IMR-90 (cell line): ENCODE data around the gene CTF1. TPM values are rescaled to one million over a fixed set of nuclear protein-coding genes. Genes with fewer than 3 reads are reported as not detected.

Source experiments
- ATAC-seq: fragments of 200-7000 bp; cut with Tn5 transposase; 2 replicates; pipeline ENCODE4 v1.9.1; 2020; ENCODE audit warnings: low read depth, mild to moderate bottlenecking, moderate library complexity
- BruUV-seq: library from RNA; stranded (reverse); fragments of 400-500 nt; replicated peaks from 2 replicates; lab custom pipeline; 2021; lab: Mats Ljungman, UMichigan
- CTCF ChIA-PET: fragments of 300-600 bp; formaldehyde crosslinking; extraction: SDS; loops from one replicate; lab custom pipeline; 2021; ENCODE audit warnings: antibody characterized with exemption; lab: Yijun Ruan, JAX
- POLR2A ChIA-PET: fragments of 300-600 bp; sonication (Branson Sonifier 250); formaldehyde crosslinking; loops from one replicate; lab custom pipeline; 2022; ENCODE audit warnings: antibody characterized with exemption; ENCODE audit not compliant: unreplicated experiment; lab: Charles Lee
- DNase-seq: peaks from one replicate; pipeline ENCODE4 v3.0.0; 2013
- H2AFZ ChIP-seq: replicated peaks from 2 replicates; pipeline ENCODE3; 2013; ENCODE audit warnings: low read length, mild to moderate bottlenecking; ENCODE audit not compliant: poor library complexity
- H2AK5ac ChIP-seq: 2 replicates; pipeline ENCODE4 v1.6.1; 2013; ENCODE audit warnings: low read depth, low read length, inconsistent platforms
- H2AK9ac ChIP-seq: replicated peaks from 2 replicates; pipeline ENCODE3; 2013; ENCODE audit warnings: mild to moderate bottlenecking, low read depth, low read length, moderate library complexity; ENCODE audit not compliant: poor library complexity
- H2BK120ac ChIP-seq: 2 replicates; pipeline ENCODE4 v1.6.1; 2013; ENCODE audit warnings: low read depth, low read length, inconsistent platforms
- H2BK15ac ChIP-seq: 3 replicates; pipeline ENCODE4 v1.6.1; 2013; ENCODE audit warnings: low read depth, low read length, inconsistent platforms
- H2BK20ac ChIP-seq: 2 replicates; pipeline ENCODE4 v1.6.1; 2013; ENCODE audit warnings: low read depth, mild to moderate bottlenecking, inconsistent platforms, low read length, moderate library complexity
- H2BK5ac ChIP-seq: 2 replicates; pipeline ENCODE4 v1.6.1; 2013; ENCODE audit warnings: mild to moderate bottlenecking, low read depth, low read length, inconsistent platforms; ENCODE audit not compliant: poor library complexity, severe bottlenecking
- H3K14ac ChIP-seq: replicated peaks from 2 replicates; pipeline ENCODE4 v1.6.1; 2013; ENCODE audit warnings: low read depth, low read length, inconsistent platforms
- H3K18ac ChIP-seq: 2 replicates; pipeline ENCODE4 v1.6.1; 2013; ENCODE audit warnings: low read depth, low read length, control low read depth
- H3K23ac ChIP-seq: 2 replicates; pipeline ENCODE4 v1.6.1; 2013; ENCODE audit warnings: low read depth, low read length, inconsistent platforms
- H3K27ac ChIP-seq: 2 replicates; pipeline ENCODE4 v1.5.1; 2013; ENCODE audit warnings: mild to moderate bottlenecking, control low read depth, low read length; ENCODE audit not compliant: insufficient read depth
- H3K27me3 ChIP-seq: 2 replicates; pipeline ENCODE4 v1.6.1; 2013; ENCODE audit warnings: low read length; ENCODE audit not compliant: control insufficient read depth, insufficient read depth
- H3K36me3 ChIP-seq: 2 replicates; pipeline ENCODE4 v1.6.1; 2013; ENCODE audit warnings: low read length, mixed read lengths; ENCODE audit not compliant: control insufficient read depth, insufficient read depth
- H3K4ac ChIP-seq: 2 replicates; pipeline ENCODE4 v1.6.1; 2013; ENCODE audit warnings: low read depth, low read length, inconsistent platforms
- H3K4me1 ChIP-seq: 2 replicates; pipeline ENCODE4 v1.6.1; 2013; ENCODE audit warnings: low read length, mixed read lengths; ENCODE audit not compliant: control insufficient read depth, insufficient read depth
- H3K4me2 ChIP-seq: 2 replicates; pipeline ENCODE4 v1.6.1; 2013; ENCODE audit warnings: low read depth, mild to moderate bottlenecking, control low read depth, low read length, moderate library complexity
- H3K4me3 ChIP-seq: 2 replicates; pipeline ENCODE4 v1.5.1; 2013; ENCODE audit warnings: low read depth, mild to moderate bottlenecking, control low read depth, low read length, moderate library complexity; ENCODE audit not compliant: insufficient read depth
- H3K56ac ChIP-seq: 2 replicates; pipeline ENCODE4 v1.6.1; 2013; ENCODE audit warnings: low read length, inconsistent platforms; ENCODE audit not compliant: insufficient read depth; ENCODE audit errors: extremely low read depth
- H3K79me1 ChIP-seq, 2 experiments: 2 replicates each; pipeline ENCODE4 v1.6.1; 2013; ENCODE audit warnings: low read length in 2 of 2, inconsistent platforms in 1 of 2, low read depth in 1 of 2
- H3K9ac ChIP-seq: 2 replicates; pipeline ENCODE4 v1.6.1; 2013; ENCODE audit warnings: low read depth, low read length, control low read depth
- H3K9me1 ChIP-seq: 2 replicates; pipeline ENCODE4 v1.6.1; 2013; ENCODE audit warnings: low read length, inconsistent platforms; ENCODE audit not compliant: insufficient read depth
- H3K9me3 ChIP-seq: 2 replicates; pipeline ENCODE4 v1.6.1; 2013; ENCODE audit warnings: low read length; ENCODE audit not compliant: control insufficient read depth, insufficient read depth
- H4K20me1 ChIP-seq: 2 replicates; pipeline ENCODE4 v1.6.1; 2013; ENCODE audit warnings: low read length, inconsistent platforms; ENCODE audit not compliant: insufficient read depth
- H4K5ac ChIP-seq: 2 replicates; pipeline ENCODE4 v1.6.1; 2013; ENCODE audit warnings: mild to moderate bottlenecking, low read depth, low read length, control low read depth
- H4K8ac ChIP-seq, 2 experiments: 2 replicates each; pipeline ENCODE4 v1.6.1; 2013; ENCODE audit warnings: low read depth in 2 of 2, low read length in 2 of 2, control low read depth in 1 of 2, inconsistent platforms in 1 of 2
- H4K91ac ChIP-seq: 2 replicates; pipeline ENCODE4 v1.6.1; 2013; ENCODE audit warnings: low read depth, low read length, inconsistent platforms; ENCODE audit not compliant: insufficient read depth
- BHLHE40 ChIP-seq: fragments of 150-350 bp; IDR thresholded peaks from 2 replicates; pipeline ENCODE4 v1.6.1; 2016; ENCODE audit warnings: mild to moderate bottlenecking, low read depth, low read length
- CEBPB ChIP-seq: IDR thresholded peaks from 2 replicates; pipeline ENCODE4 v1.6.1; 2012; ENCODE audit warnings: low read depth, low read length, improper control_type of control experiment
- CHD1 ChIP-seq: IDR thresholded peaks from 2 replicates; pipeline ENCODE4 v1.6.1; 2012; ENCODE audit warnings: low read depth, low read length, improper control_type of control experiment
- CTCF ChIP-seq: conservative IDR thresholded peaks from 2 replicates; pipeline ENCODE4 v1.5.1; 2012; ENCODE audit warnings: mild to moderate bottlenecking, low read depth, low read length, improper control_type of control experiment
- FOS ChIP-seq: fragments of 150-350 bp; IDR thresholded peaks from 2 replicates; pipeline ENCODE4 v1.6.1; 2016; ENCODE audit warnings: low read depth, low read length
- MAFK ChIP-seq: IDR thresholded peaks from 2 replicates; pipeline ENCODE4 v1.6.1; 2012; ENCODE audit warnings: low read depth, low read length, improper control_type of control experiment
- MAZ ChIP-seq: IDR thresholded peaks from 2 replicates; pipeline ENCODE4 v1.6.1; 2012; ENCODE audit warnings: low read depth, mild to moderate bottlenecking, low read length, improper control_type of control experiment, moderate library complexity, borderline replicate concordance
- MXI1 ChIP-seq: IDR thresholded peaks from 2 replicates; pipeline ENCODE4 v1.6.1; 2012; ENCODE audit warnings: low read depth, mild to moderate bottlenecking, low read length, moderate library complexity, borderline replicate concordance
- NFE2L2 ChIP-seq: fragments of 150-350 bp; IDR thresholded peaks from 2 replicates; pipeline ENCODE4 v1.6.1; 2016; ENCODE audit warnings: low read depth, mild to moderate bottlenecking, low read length
- POLR2A ChIP-seq: IDR thresholded peaks from 2 replicates; pipeline ENCODE4 v1.6.1; 2012; ENCODE audit warnings: mild to moderate bottlenecking, low read depth, low read length
- RAD21 ChIP-seq: IDR thresholded peaks from 2 replicates; pipeline ENCODE4 v1.6.1; 2012; ENCODE audit warnings: low read length, improper control_type of control experiment
- RCOR1 ChIP-seq: IDR thresholded peaks from 2 replicates; pipeline ENCODE4 v1.6.1; 2012; ENCODE audit warnings: mild to moderate bottlenecking, low read length, improper control_type of control experiment; ENCODE audit not compliant: insufficient replicate concordance
- RFX5 ChIP-seq: IDR thresholded peaks from 2 replicates; pipeline ENCODE4 v1.8.0; 2012; ENCODE audit warnings: low read depth, mild to moderate bottlenecking, low read length, moderate library complexity
- SMC3 ChIP-seq: fragments of 150-350 bp; IDR thresholded peaks from 2 replicates; pipeline ENCODE4 v1.6.1; 2016; ENCODE audit warnings: low read depth, mild to moderate bottlenecking, antibody characterized with exemption, low read length, moderate library complexity
- WGBS, 2 experiments: methylation state at CpG; one replicate each; pipeline versions ENCODE4 v1.1.5 to v1.1.7; 2013; ENCODE audit warnings: missing lambda C conversion rate in 2 of 2; ENCODE audit not compliant: insufficient read length in 1 of 2; ENCODE audit errors: extremely low coverage in 2 of 2; 5-methylcytosine and 5-hydroxymethylcytosine counted together
- dilution Hi-C: fragments of 300-500 bp; cut with HindIII; formaldehyde crosslinking; loops from one replicate; pipeline ENCODE4 v1.14.3; 2018; ENCODE audit warnings: low sequenced_read_pairs; ENCODE audit not compliant: unreplicated experiment
- in situ Hi-C: fragments of 300-500 bp; cut with MboI; formaldehyde crosslinking; loops from 3 replicates; pipeline ENCODE4 v1.14.3; 2019; ENCODE audit warnings: low sequenced_read_pairs, inconsistent platforms, mixed read lengths
- intact Hi-C: fragments of 100-400 bp; cut with micrococcal nuclease; formaldehyde crosslinking; loops from 2 replicates; pipeline ENCODE4 v1.10.0; 2022
- polyA plus RNA-seq, 3 experiments: library from polyadenylated mRNA; depleted of rRNA; stranded (reverse); fragments of >200 nt; gene quantifications; 2 replicates each; pipeline ENCODE4 v1.2.3, GENCODE V29; 2012; ENCODE audit warnings: low replicate concordance in 1 of 3
- total RNA-seq: library from RNA; depleted of rRNA; stranded (reverse); fragments of >200 nt; gene quantifications from 2 replicates; pipeline ENCODE4 v1.2.3, GENCODE V29; 2012
- TF ChIP-seq, protein P1 (sequence below): fragments of 150-350 bp; IDR thresholded peaks from 2 replicates; pipeline ENCODE4 v1.6.1; 2016; ENCODE audit warnings: low read depth, mild to moderate bottlenecking, low read length, moderate library complexity, borderline replicate concordance
- TF ChIP-seq, protein P2 (sequence below): fragments of 150-350 bp; IDR thresholded peaks from 2 replicates; pipeline ENCODE4 v1.6.1; 2017; ENCODE audit warnings: mild to moderate bottlenecking, antibody characterized with exemption, low read length, low read depth

Gene CTF1
- total and polyA plus RNA-seq, 2 of the 4 experiments (the other 2 are of a cell fraction), result 0.18 to 12.9 TPM

DNA sequence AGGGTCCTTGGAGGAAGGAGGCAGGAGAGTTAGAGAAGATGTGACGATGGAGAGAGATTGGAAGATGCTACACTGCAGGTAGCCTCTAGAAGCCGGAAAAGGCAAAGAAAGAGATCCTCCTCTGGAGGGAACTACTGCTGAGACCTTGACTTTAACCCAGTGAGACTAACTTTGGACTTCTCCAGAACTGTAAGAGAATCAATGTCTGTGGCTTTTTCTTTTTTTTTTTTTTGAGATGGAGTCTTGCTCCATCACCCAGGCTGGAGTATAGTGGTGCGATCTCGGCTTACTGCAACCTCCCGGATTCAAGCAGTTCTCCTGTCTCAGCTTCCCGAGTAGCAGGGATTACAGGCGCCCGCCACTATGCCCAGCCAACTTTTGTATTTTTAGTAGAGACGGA lies 11.2 kb upstream of the CTF1 start:
- H3K27me3 ChIP-seq, result no peaks in the 10 kb centered on the region
- 83% methylated on average over 1 of the region's 9 CpGs; no CpG with 5 or more reads in 1 of the 2 experiments for WGBS, 2 experiments
- H3K79me1 ChIP-seq, result peaks cover 8 to 54% of the 10 kb centered on the region in 2 experiments
- H3K4me3 ChIP-seq, result no peak overlapping the region
- no peak overlapping the region for H2AK9ac ChIP-seq
- no peak overlapping the region for H3K9ac ChIP-seq
- no peak overlapping the region for H2AFZ ChIP-seq
- in situ Hi-C loops, result no loop called here
- no peak overlapping the region for H2BK5ac ChIP-seq
- H2BK20ac ChIP-seq, result no peak overlapping the region
- no peak for ATAC-seq
- H4K8ac ChIP-seq, result no peak overlapping the region
- H4K20me1 ChIP-seq, result no peaks in the 10 kb centered on the region
- H3K18ac ChIP-seq, result no peak overlapping the region
- H3K4ac ChIP-seq, result no peak overlapping the region
- TF ChIP-seq POLR2A (no peak), MAFK (no peak), RAD21 (no peak), CHD1 (no peak), CTCF (no peak), MXI1 (no peak), SMC3 (no peak), MAZ (no peak), RFX5 (no peak), CEBPB (no peak), FOS (no peak), NFE2L2 (no peak), BHLHE40 (no peak), RCOR1 (no peak)
- TF ChIP-seq, protein P1, sequence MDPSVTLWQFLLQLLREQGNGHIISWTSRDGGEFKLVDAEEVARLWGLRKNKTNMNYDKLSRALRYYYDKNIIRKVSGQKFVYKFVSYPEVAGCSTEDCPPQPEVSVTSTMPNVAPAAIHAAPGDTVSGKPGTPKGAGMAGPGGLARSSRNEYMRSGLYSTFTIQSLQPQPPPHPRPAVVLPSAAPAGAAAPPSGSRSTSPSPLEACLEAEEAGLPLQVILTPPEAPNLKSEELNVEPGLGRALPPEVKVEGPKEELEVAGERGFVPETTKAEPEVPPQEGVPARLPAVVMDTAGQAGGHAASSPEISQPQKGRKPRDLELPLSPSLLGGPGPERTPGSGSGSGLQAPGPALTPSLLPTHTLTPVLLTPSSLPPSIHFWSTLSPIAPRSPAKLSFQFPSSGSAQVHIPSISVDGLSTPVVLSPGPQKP, result no peak
- TF ChIP-seq, protein P2, sequence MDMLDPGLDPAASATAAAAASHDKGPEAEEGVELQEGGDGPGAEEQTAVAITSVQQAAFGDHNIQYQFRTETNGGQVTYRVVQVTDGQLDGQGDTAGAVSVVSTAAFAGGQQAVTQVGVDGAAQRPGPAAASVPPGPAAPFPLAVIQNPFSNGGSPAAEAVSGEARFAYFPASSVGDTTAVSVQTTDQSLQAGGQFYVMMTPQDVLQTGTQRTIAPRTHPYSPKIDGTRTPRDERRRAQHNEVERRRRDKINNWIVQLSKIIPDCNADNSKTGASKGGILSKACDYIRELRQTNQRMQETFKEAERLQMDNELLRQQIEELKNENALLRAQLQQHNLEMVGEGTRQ, result no peak
- no peak overlapping the region for H4K91ac ChIP-seq
- H3K14ac ChIP-seq, result no peak overlapping the region
- H3K9me3 ChIP-seq, result no peaks in the 10 kb centered on the region
- H3K27ac ChIP-seq, result no peak overlapping the region
- H3K4me1 ChIP-seq, result no peaks in the 10 kb centered on the region
- H3K23ac ChIP-seq, result no peak overlapping the region
- H2AK5ac ChIP-seq, result no peak overlapping the region
- H3K56ac ChIP-seq, result no peak overlapping the region
- H2BK15ac ChIP-seq, result no peak overlapping the region
- no peak overlapping the region for H3K4me2 ChIP-seq
- H2BK120ac ChIP-seq, result no peak overlapping the region
- intact Hi-C loops, result no loop called here
- ChIA-PET POLR2A (no interaction called here), CTCF (no interaction called here)
- dilution Hi-C loops, result no loop called here
- H3K9me1 ChIP-seq, result no peaks in the 10 kb centered on the region
- DNase-seq, result no peak
- BruUV-seq, result no TSS peak
- H3K36me3 ChIP-seq, result peaks cover 43% of the 10 kb centered on the region
- H4K5ac ChIP-seq, result no peak overlapping the region
